ENCODE data around the gene PSME2. TPM values are rescaled to one million over a fixed set of nuclear protein-coding genes. Genes with fewer than 3 reads are reported as not detected.

PSME2 gene
- polyA plus RNA-seq, 6 donors from 2014 or later: 257 to 514 (median 294) TPM

DNA sequence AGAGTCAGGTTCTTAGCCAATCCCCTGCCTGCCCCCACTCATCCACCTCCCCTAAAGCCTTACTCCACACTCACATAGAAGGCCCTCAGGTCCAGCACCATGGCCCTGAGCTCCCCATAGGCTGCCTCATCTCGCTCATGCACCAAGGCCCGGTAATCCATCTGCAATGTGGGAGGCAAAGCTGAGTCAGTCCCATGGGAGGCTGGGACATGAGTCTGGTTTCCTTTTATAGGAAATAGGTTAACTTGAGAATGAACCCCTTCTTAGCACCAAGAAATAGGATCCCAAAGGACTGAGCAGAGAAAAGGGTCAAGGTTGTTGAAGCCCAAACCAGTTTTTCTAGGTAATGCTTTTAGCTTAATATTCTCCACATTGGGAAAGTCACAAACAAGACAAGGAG lies 2.9 kb downstream of the PSME2 start:
- Mint-ChIP-seq H3K4me1 (peaks cover 52 to 69% (median 52%) of the 10 kb centered on the region in 3 donors), H3K27ac (peak overlapping the region in 1 of 6 donors; percentile 49), H3K36me3 (peaks cover 8 to 12% of the 10 kb centered on the region in 2 donors), H3K9me3 (no peaks in the 10 kb centered on the region), H3K4me3 (peak overlapping the region in 4 of 8 donors; percentile 12 to 99 (median 62)), H3K27me3 (no peaks in the 10 kb centered on the region)
- ATAC-seq (ENCODE audit: low read depth in 2 of 2) (no peak), DNase-seq (no peak)

- Mint-ChIP-seq H3K4me3 (peak within 1 kb of the TSS; percentile 80 to 99 (median 93)), H3K27ac (peak within 1 kb of the TSS; percentile 57 to 96 (median 87)), H3K9me3 (no peaks in the 10 kb centered on the region), H3K4me1 (peaks cover 51 to 80% (median 60%) of the 10 kb centered on the region in 3 donors), H3K36me3 (peaks cover 8 to 16% of the 10 kb centered on the region in 2 donors), H3K27me3 (no peaks in the 10 kb centered on the region)
- DNase-seq (peak; percentile 99), ATAC-seq (ENCODE audit: low read depth in 2 of 2) (peak; percentile 86 to 89)
These were observed 5.1 kb downstream of the PSME2 start, which contains the start of gene EMC9 for GRCh38 chr14:24141097-24141880. EMC9 (minus strand) TSS chr14:24141591; CDS start chr14:24141304, 287 bp downstream.

DNA sequence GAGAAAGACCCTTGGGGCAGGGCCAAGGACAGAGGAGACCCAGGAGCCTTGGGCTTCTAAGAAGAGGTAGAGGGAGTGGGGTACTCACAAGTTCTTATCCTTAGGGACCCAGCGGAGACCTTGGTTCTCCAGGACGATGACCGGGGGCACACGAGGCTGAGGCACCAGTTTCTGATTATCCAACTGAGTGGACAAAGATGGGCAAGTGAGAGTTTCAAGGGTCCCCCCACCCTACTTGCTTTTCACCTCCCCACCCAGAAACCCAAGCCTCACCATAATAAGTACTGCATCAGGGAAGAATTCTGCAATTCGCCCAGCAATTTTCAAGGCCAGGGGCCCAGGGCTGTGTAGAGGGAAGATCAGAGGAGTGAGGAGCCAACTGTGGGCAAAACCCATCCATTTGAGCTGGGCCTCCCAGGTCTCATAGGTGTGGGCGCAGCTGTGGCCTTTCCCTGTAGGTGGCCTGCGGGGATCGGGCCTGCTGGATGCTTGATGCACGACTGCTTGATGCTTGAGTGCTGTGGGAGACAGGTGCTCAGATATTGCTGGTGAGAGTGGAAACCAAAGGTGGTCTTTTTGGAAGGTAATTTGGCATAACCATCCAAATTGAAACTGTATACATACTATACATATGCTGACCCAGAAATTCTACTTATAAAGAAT lies 7.0 kb downstream of the PSME2 start:
- Mint-ChIP-seq H3K4me1 (peaks cover 46 to 73% (median 54%) of the 10 kb centered on the region in 3 donors), H3K9me3 (no peaks in the 10 kb centered on the region), H3K4me3 (peak overlapping the region in 7 of 8 donors; percentile 4 to 99 (median 61)), H3K27me3 (no peaks in the 10 kb centered on the region), H3K27ac (peak overlapping the region in 3 of 6 donors; percentile 20 to 85 (median 67)), H3K36me3 (peaks cover 6 to 13% of the 10 kb centered on the region in 2 donors)
- DNase-seq (no peak), ATAC-seq (ENCODE audit: low read depth in 2 of 2) (no peak)

GRCh38 chr14:24138396-24139271 lies 7.8 kb downstream of the PSME2 start:
- Mint-ChIP-seq H3K27ac (peak overlapping the region in 4 of 6 donors; percentile 67 to 88 (median 85)), H3K4me3 (peak overlapping the region in 7 of 8 donors; percentile 29 to 99 (median 71)), H3K4me1 (peaks cover 41 to 69% (median 50%) of the 10 kb centered on the region in 3 donors), H3K36me3 (peaks cover 0 to 9% of the 10 kb centered on the region in 2 donors), H3K27me3 (no peaks in the 10 kb centered on the region), H3K9me3 (no peaks in the 10 kb centered on the region)
- ATAC-seq (ENCODE audit: low read depth in 2 of 2) (no peak), DNase-seq (no peak)

DNA sequence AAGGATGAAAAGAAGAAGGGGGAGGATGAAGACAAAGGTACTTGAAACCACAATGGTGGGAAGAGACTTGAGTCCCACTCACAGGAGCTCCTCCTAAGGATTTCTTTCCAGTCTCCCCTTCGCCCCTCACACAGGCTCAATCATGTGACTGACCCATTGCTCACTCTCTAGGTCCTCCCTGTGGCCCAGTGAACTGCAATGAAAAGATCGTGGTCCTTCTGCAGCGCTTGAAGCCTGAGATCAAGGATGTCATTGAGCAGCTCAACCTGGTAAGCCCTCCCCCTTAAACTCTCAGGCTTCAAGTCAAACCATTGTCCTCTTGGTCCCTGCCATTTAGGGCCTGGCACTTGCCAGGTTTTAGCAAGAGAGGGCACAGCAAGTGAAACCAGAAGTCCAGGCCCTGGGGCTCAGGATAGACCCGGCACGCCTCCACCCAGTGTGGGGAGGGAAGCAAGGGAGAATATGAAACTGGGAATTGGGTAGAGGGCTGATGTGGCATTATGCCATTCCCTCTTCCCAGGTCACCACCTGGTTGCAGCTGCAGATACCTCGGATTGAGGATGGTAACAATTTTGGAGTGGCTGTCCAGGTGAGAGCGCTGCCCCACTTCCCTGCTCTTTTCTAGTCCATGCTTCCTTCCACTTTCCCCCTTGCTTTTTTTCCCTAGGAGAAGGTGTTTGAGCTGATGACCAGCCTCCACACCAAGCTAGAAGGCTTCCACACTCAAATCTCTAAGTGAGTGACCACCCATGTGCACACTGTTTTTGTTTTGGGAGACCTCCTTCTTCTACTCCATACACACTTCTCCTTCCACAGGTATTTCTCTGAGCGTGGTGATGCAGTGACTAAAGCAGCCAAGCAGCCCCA lies 8.6 kb downstream of the PSME2 start:
- no peak for DNase-seq
- Mint-ChIP-seq H3K27me3 (no peaks in the 10 kb centered on the region), H3K27ac (peak overlapping the region in 4 of 6 donors; percentile 77 to 98 (median 98)), H3K4me3 (peak overlapping the region; percentile 80 to 99 (median 91)), H3K4me1 (peaks cover 40 to 64% (median 52%) of the 10 kb centered on the region in 3 donors), H3K9me3 (no peaks in the 10 kb centered on the region), H3K36me3 (peaks cover 0 to 9% of the 10 kb centered on the region in 2 donors)
- ATAC-seq (ENCODE audit: low read depth in 2 of 2): no peak

DNA sequence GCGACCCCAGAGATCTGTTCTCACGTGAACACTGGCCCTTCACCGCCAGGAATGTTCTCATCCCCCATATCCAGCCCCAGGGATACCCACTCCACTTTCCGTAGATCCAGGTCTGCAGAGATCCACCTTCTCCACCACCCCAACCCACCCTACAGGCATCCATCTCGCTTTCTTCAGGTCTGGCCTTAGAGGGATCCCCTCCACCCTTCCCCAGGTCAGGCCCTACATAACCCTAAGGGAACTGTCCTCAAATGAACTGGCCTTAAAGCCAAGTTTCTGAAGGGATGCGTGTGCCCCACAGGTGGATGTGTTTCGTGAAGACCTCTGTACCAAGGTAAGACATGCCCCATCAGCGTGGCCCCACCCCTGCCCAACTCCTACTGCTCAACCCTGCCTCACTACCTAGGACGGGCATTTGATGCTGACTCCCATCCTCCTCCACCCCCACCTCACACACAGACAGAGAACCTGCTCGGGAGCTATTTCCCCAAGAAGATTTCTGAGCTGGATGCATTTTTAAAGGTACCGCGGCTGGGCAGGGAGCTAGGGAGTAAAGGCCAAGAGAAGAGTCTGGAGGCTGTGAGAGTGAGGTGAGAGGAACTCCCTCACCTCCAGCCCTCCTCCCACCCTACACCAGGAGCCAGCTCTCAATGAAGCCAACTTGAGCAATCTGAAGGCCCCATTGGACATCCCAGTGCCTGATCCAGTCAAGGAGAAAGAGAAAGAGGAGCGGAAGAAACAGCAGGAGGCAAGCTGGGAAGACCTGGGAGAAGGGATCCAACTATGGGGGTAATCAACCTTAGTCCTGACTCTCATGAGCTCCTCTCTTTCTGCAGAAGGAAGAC lies 9.5 kb downstream of the PSME2 start:
- peak overlapping the region; percentile 96 to 98 (median 98) for H3K27ac Mint-ChIP-seq
- ATAC-seq (ENCODE audit: low read depth in 2 of 2) (no peak), DNase-seq (no peak)
- H3K27me3 Mint-ChIP-seq: no peaks in the 10 kb centered on the region
- H3K36me3 Mint-ChIP-seq: peaks cover 0 to 9% of the 10 kb centered on the region in 2 donors
- H3K4me1 Mint-ChIP-seq: peaks cover 44 to 63% (median 54%) of the 10 kb centered on the region in 3 donors
- peak overlapping the region; percentile 87 to 99 (median 92) for H3K4me3 Mint-ChIP-seq
- H3K9me3 Mint-ChIP-seq: no peaks in the 10 kb centered on the region

DNA sequence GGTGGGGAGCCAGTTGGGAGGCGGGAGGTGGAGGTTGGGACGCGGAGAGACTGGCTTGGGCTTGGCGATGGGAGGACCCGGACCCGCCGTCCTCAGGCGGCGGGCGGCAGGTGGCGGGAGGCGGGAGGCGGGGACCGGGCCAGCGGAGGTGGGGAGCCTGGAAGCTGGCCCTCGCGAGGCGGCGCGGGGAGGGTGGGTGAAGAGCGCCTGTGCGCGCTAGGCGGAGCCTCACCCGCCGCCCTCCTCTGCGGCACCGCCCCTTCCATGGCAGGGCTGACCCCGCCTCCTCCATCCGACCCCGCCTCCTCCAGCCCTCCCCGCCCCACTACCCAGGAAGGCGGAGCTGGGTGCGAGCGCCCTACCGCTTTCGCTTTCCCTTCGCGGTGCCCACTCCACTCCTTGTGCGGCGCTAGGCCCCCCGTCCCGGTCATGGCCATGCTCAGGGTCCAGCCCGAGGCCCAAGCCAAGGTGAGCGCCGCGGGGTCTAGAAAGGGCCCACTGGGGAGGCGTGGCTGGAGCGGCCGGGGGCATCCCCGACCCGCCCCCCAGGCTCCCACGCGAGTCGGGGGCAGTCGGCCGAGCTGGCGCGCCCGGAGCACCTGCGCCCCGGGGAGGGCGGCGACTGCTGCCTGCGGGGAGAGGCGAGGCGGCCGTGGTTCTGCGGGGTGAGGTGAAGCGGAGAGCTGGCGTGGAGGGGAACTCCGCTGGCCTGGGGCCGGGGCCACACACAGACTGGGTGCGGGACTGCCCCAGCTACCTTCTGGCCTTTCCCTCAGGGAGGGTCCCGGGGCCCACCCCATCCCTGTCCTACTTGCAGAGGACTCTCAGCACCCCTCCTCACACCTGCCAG lies 10.4 kb downstream of the PSME2 start, which contains the start of gene PSME1:
Gene PSME1, plus strand, starts transcription at position 361 of the 850 bp plus-strand sequence. Its CDS starts 69 bp downstream, at position 430.
- ATAC-seq (ENCODE audit: low read depth in 2 of 2) (peak; percentile 84 to 89), DNase-seq (peak; percentile 92)
- H3K4me1 Mint-ChIP-seq: peaks cover 47 to 60% (median 52%) of the 10 kb centered on the region in 3 donors
- no peaks in the 10 kb centered on the region for H3K9me3 Mint-ChIP-seq
- H3K27me3 Mint-ChIP-seq: no peaks in the 10 kb centered on the region
- H3K36me3 Mint-ChIP-seq: peaks cover 0 to 9% of the 10 kb centered on the region in 2 donors
- peak within 1 kb of the TSS; percentile 87 to 99 (median 94) for H3K4me3 Mint-ChIP-seq
- H3K27ac Mint-ChIP-seq: peak within 1 kb of the TSS; percentile 96 to 98 (median 98)

DNA sequence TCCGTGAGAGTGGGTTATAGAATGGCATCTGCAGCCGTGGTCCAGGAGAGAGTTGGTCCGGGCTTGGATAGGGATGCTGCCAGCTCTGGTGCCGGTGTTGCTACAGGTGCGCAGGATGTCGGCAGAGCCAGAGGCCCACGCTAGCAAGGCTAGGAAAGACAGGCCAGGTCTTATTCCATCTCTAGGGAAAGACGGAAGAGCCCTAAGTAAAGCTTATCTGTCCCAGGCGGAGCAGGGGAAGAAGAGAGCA lies 10.9 kb downstream of the PSME2 start:
- Mint-ChIP-seq H3K27ac (peak overlapping the region; percentile 93 to 98 (median 96)), H3K9me3 (no peaks in the 10 kb centered on the region), H3K4me1 (peaks cover 42 to 59% (median 47%) of the 10 kb centered on the region in 3 donors), H3K27me3 (no peaks in the 10 kb centered on the region), H3K36me3 (peaks cover 0 to 9% of the 10 kb centered on the region in 2 donors), H3K4me3 (peak overlapping the region; percentile 87 to 99 (median 94))
- ATAC-seq (ENCODE audit: low read depth in 2 of 2) (no peak), DNase-seq (no peak)

- no peak for ATAC-seq (ENCODE audit: low read depth in 2 of 2)
- Mint-ChIP-seq H3K9me3 (no peaks in the 10 kb centered on the region), H3K4me3 (no peak overlapping the region), H3K4me1 (peaks cover 30 to 45% (median 34%) of the 10 kb centered on the region in 3 donors), H3K27me3 (no peaks in the 10 kb centered on the region), H3K27ac (no peak overlapping the region), H3K36me3 (peaks cover 0 to 4% of the 10 kb centered on the region in 2 donors)
- DNase-seq: no peak
These were observed 12.7 kb downstream of the PSME2 start for GRCh38 chr14:24133735-24134134.

GRCh38 chr14:24132976-24133375 lies 13.4 kb downstream of the PSME2 start:
- ATAC-seq (ENCODE audit: low read depth in 2 of 2) (no peak), DNase-seq (no peak)
- Mint-ChIP-seq H3K9me3 (no peaks in the 10 kb centered on the region), H3K4me1 (peaks cover 31 to 40% (median 32%) of the 10 kb centered on the region in 3 donors), H3K27ac (peak overlapping the region in 3 of 6 donors; percentile 9 to 54 (median 53)), H3K36me3 (peaks cover 0 to 4% of the 10 kb centered on the region in 2 donors), H3K4me3 (no peak overlapping the region), H3K27me3 (no peaks in the 10 kb centered on the region)

Measured in naive B cell (primary cell).